ENCODE measurements around the gene ZFAND3. TPM values are rescaled to one million over a fixed set of nuclear protein-coding genes. Genes with fewer than 3 reads are reported as not detected.
"Not testable (repeated sequence)": the region's sequence is repeated elsewhere in the genome, so short reads cannot be mapped to it uniquely, and the experiment has no call there.

The ZFAND3 gene
- polyA plus RNA-seq, 1 experiment = 15.5 TPM

GRCh38 chr6:37891072-37891471 is 71.5 kb downstream of the ZFAND3 start:
- ChIA-PET POLR2A (interaction anchor here (0.7 kb wide), 1 partner anchor 9 kb away, joined by 5 read pairs; no protein-coding TSS in a partner anchor), CTCF (no interaction called here)
- TF ChIP-seq CTCF (IDR thresholded peaks at IDR 0.05; ENCODE audit: low read depth, low read length) = no peak
- no peak overlapping the region for H3K4me3 ChIP-seq (ENCODE audit: low read depth, low read length)
- H3K27ac ChIP-seq (ENCODE audit: low read depth, low read length) = no peak overlapping the region
- H3K9me3 ChIP-seq (ENCODE audit: control insufficient read depth, insufficient read depth, low read length) = no peaks in the 10 kb centered on the region
- H3K27me3 ChIP-seq (ENCODE audit: control insufficient read depth, insufficient read depth, low read length) = no peaks in the 10 kb centered on the region
- DNase-seq (ENCODE audit: low read depth, low spot score) = no peak

- Histone ChIP-seq H3K27me3 (ENCODE audit: control insufficient read depth, insufficient read depth, low read length) (no peaks in the 10 kb centered on the region), H3K27ac (ENCODE audit: low read depth, low read length) (no peak overlapping the region), H3K9me3 (ENCODE audit: control insufficient read depth, insufficient read depth, low read length) (no peaks in the 10 kb centered on the region), H3K4me3 (ENCODE audit: low read depth, low read length) (no peak overlapping the region)
- ChIA-PET CTCF (interaction anchor here (1.4 kb wide), 1 partner anchor 34 kb away, joined by 4 read pairs; no protein-coding TSS in a partner anchor), POLR2A (no interaction called here)
- no peak for TF ChIP-seq CTCF (IDR thresholded peaks at IDR 0.05; ENCODE audit: low read depth, low read length)
- no peak for DNase-seq (ENCODE audit: low read depth, low spot score)
Observed at GRCh38 chr6:37893257-37893656, 73.7 kb downstream of the ZFAND3 start.

GRCh38 chr6:37893734-37894133 is 74.2 kb downstream of the ZFAND3 start:
- POLR2A ChIA-PET; H3K27me3 ChIP-seq (ENCODE audit: control insufficient read depth, insufficient read depth, low read length); H3K27ac ChIP-seq (ENCODE audit: low read depth, low read length); DNase-seq (ENCODE audit: low read depth, low spot score); H3K9me3 ChIP-seq (ENCODE audit: control insufficient read depth, insufficient read depth, low read length); H3K4me3 ChIP-seq (ENCODE audit: low read depth, low read length): not testable (repeated sequence)
- CTCF ChIA-PET = interaction anchor here (1.4 kb wide), 1 partner anchor 34 kb away, joined by 4 read pairs; no protein-coding TSS in a partner anchor

GRCh38 chr6:37894585-37894984 is 75.1 kb downstream of the ZFAND3 start:
- DNase-seq (ENCODE audit: low read depth, low spot score) = no peak
- ChIA-PET CTCF (no interaction called here), POLR2A (no interaction called here)
- no peak overlapping the region for H3K27ac ChIP-seq (ENCODE audit: low read depth, low read length)
- 0 out of 2 replicates have a peak, but pooled peaks cover 2% of the 10 kb centered on the region for H3K9me3 ChIP-seq (ENCODE audit: control insufficient read depth, insufficient read depth, low read length)
- TF ChIP-seq CTCF (IDR thresholded peaks at IDR 0.05; ENCODE audit: low read depth, low read length) = no peak
- H3K4me3 ChIP-seq (ENCODE audit: low read depth, low read length) = no peak overlapping the region
- no peaks in the 10 kb centered on the region for H3K27me3 ChIP-seq (ENCODE audit: control insufficient read depth, insufficient read depth, low read length)

GRCh38 chr6:37897321-37897720 is 77.8 kb downstream of the ZFAND3 start:
- POLR2A ChIA-PET = no interaction called here
- no peak overlapping the region for H3K27ac ChIP-seq (ENCODE audit: low read depth, low read length)

More at GRCh38 chr6:37897321-37897720, 77.8 kb downstream of the ZFAND3 start:
- TF ChIP-seq CTCF (IDR thresholded peaks at IDR 0.05; ENCODE audit: low read depth, low read length) = no peak
- Histone ChIP-seq H3K27me3 (ENCODE audit: control insufficient read depth, insufficient read depth, low read length) (no peaks in the 10 kb centered on the region), H3K9me3 (ENCODE audit: control insufficient read depth, insufficient read depth, low read length) (0 out of 2 replicates have a peak, but pooled peaks cover 2% of the 10 kb centered on the region), H3K4me3 (ENCODE audit: low read depth, low read length) (no peak overlapping the region)
- CTCF ChIA-PET = no interaction called here
- DNase-seq (ENCODE audit: low read depth, low spot score) = no peak

Data from AG04450 (cell line).